ENCODE measurements around the gene GLT6D1.

The GLT6D1 gene

DNA sequence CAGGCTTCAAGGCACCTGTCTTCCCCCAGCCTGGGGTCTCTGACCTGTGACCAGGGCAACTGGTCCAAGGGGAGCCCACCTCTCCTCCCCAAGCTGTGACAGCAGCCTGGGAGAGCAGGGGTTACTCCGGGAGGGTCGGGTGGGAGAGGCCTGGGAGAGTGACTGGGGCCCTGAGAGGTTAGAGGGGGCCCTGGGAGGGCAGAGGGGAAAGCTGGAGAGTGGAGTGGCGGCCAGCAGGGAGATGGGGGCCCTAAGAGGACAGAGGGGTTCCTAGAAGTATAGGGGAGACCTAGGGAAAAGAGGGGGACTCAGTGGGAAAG, 24.1 kb upstream of the GLT6D1 start:
- Histone ChIP-seq H3K27me3 (ENCODE audit: control insufficient read depth, insufficient read depth, low read length) (no peaks in the 10 kb centered on the region), H3K9me3 (ENCODE audit: control insufficient read depth, low read length) (no peaks in the 10 kb centered on the region), H3K9ac (ENCODE audit: low read length) (no peak overlapping the region), H3K4me1 (ENCODE audit: control insufficient read depth, insufficient read depth, low read length) (no peaks in the 10 kb centered on the region), H3K36me3 (ENCODE audit: control insufficient read depth, insufficient read depth, low read length) (no peaks in the 10 kb centered on the region), H3K4me3 (ENCODE audit: low read length) (no peak overlapping the region)

DNA sequence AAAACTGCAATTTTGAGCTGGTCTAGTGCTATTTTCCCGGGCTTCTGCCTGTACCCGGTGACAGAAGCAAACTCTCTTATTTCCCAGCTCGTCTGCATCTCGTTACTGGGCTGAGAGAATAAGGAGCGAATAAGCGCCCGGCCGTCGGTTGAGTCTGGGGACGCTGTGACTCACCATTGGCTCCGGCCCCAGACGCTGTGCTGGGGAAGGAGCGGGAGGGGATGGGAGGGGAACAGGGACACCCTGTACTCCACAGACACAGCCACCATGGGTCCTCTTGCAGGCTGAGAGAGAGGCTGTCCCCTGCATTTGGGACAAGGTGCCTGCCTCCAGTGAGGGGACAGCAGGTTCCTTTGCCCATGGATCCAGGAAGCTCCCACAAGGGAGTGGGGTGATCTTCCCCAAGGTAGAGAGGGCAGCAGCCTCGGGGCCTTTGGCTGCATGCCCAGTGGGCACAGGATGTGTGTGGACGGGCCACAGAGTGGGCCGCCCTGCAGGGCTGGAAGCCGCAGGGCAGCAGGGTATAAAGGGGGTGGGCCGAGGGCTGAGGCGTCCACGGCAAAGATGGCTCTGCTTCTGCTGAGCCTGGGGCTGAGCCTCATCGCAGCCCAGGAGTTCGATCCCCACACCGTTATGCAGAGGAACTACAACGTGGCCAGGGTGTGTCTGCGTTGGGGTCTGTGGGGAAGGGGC, 23.6 kb upstream of the GLT6D1 start, which contains the start of gene LCN9:
TSS of gene LCN9 (plus strand) at position 552 of the 693 bp plus-strand sequence. CDS start at position 565, 13 bp downstream.
- H3K4me3 ChIP-seq (ENCODE audit: low read length), result no peak within 1 kb of the TSS
- H3K9ac ChIP-seq (ENCODE audit: low read length), result no peak within 1 kb of the TSS
- no peaks in the 10 kb centered on the region for H3K9me3 ChIP-seq (ENCODE audit: control insufficient read depth, low read length)
- no peaks in the 10 kb centered on the region for H3K4me1 ChIP-seq (ENCODE audit: control insufficient read depth, insufficient read depth, low read length)
- H3K36me3 ChIP-seq (ENCODE audit: control insufficient read depth, insufficient read depth, low read length), result no peaks in the 10 kb centered on the region
- H3K27me3 ChIP-seq (ENCODE audit: control insufficient read depth, insufficient read depth, low read length), result no peaks in the 10 kb centered on the region

DNA sequence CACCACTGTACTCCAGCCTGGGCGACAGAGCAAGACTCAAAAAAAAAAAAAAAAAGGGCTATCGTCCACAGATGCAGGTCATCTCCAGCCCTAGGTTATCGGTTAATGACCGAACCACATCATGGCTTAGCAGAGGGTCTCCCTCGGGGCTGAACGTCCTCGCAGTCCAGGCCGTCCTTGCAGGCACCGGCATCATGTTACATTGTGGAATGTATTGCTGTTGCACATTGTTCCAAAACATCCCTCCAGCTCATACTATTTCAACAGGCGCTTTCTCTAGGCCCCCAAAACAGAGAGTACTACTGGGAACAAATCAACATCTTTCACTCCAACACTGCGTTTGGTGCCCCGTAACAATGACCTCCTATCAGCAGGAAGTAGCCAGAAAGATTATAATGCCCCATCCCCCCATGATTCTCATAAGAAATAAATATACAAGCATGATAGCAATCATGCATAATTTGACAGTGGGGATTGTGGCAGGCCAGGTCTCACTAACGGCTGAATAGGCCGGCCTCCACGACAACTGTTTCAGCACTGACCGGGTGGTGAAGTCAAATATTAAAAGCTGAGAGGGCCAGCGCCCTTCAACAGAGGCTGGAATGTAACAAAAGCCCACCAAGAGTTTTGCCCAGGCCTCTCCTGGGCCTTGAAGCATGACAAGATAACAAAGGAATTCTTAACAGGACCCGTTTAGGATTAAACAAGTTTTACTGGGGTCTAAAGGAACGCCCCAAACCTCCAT, 22.6 kb upstream of the GLT6D1 start:
- Histone ChIP-seq H3K27me3 (ENCODE audit: control insufficient read depth, insufficient read depth, low read length) (no peaks in the 10 kb centered on the region), H3K4me3 (ENCODE audit: low read length) (no peak overlapping the region), H3K9ac (ENCODE audit: low read length) (no peak overlapping the region), H3K9me3 (ENCODE audit: control insufficient read depth, low read length) (no peaks in the 10 kb centered on the region), H3K4me1 (ENCODE audit: control insufficient read depth, insufficient read depth, low read length) (no peaks in the 10 kb centered on the region), H3K36me3 (ENCODE audit: control insufficient read depth, insufficient read depth, low read length) (no peaks in the 10 kb centered on the region)

DNA sequence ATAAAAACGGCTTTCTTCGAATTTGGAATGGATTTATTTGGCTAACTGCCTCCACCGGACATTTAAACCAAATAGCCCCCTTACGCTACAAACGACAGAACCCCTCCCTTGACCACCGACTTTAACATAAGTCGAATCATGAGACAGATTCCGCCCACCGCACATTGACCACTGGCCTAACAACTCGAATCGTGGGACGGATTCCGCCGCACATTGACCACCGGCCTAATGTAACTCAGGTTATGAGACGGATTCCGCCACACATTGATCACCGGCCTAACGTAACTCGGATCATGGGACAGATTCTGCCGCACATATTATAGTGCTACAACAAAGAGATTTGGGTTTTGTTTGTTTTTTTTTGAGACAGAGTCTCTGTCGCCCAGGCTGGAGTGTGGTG, 21.1 kb upstream of the GLT6D1 start:
- no peaks in the 10 kb centered on the region for H3K27me3 ChIP-seq (ENCODE audit: control insufficient read depth, insufficient read depth, low read length)
- no peak overlapping the region for H3K4me3 ChIP-seq (ENCODE audit: low read length)
- H3K36me3 ChIP-seq (ENCODE audit: control insufficient read depth, insufficient read depth, low read length), result no peaks in the 10 kb centered on the region
- H3K9ac ChIP-seq (ENCODE audit: low read length), result no peak overlapping the region
- no peaks in the 10 kb centered on the region for H3K9me3 ChIP-seq (ENCODE audit: control insufficient read depth, low read length)
- no peaks in the 10 kb centered on the region for H3K4me1 ChIP-seq (ENCODE audit: control insufficient read depth, insufficient read depth, low read length)

DNA sequence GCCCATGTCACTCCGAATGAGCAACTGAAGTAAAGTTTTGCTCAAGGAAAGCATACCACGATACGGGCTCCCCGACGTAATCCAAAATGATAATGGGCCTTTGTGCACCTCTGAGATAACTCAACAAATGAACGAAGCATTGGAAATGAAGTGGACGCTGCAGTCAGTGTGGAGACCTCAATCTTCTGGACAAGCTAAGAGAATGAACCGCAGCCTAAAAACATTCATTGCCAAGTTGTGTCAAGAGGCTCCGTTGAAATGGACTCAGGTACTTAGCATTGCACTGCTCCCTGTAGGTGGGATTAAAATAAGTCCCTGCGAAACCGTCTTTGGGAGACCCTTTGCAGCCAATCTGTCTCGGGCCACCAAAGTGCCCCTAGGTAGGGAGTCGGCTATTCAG, 19.9 kb upstream of the GLT6D1 start:
- Histone ChIP-seq H3K4me3 (ENCODE audit: low read length) (no peak overlapping the region), H3K4me1 (ENCODE audit: control insufficient read depth, insufficient read depth, low read length) (no peaks in the 10 kb centered on the region), H3K27me3 (ENCODE audit: control insufficient read depth, insufficient read depth, low read length) (no peaks in the 10 kb centered on the region), H3K9ac (ENCODE audit: low read length) (no peak overlapping the region), H3K9me3 (ENCODE audit: control insufficient read depth, low read length) (no peaks in the 10 kb centered on the region), H3K36me3 (ENCODE audit: control insufficient read depth, insufficient read depth, low read length) (no peaks in the 10 kb centered on the region)

DNA sequence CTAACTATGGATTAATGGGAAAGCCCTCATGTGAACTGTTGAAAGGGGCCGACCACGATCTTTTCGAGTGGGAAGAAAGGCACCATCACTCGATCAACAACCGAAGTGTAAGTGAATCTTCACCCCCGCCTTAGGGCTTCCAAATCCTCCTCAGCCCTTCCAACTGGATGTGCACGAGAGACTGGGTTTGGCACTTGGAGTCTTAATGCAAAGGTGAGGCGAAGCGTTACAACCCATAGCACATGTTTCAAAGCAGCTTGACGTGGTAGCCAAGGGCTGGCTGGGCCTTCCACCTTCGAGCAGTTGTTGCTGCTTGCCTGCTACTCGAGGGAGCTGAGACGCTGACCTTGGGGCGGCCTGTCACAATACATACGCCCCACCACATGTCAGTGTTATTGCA, 18.1 kb upstream of the GLT6D1 start:
- no peaks in the 10 kb centered on the region for H3K27me3 ChIP-seq (ENCODE audit: control insufficient read depth, insufficient read depth, low read length)
- H3K9me3 ChIP-seq (ENCODE audit: control insufficient read depth, low read length), result no peaks in the 10 kb centered on the region
- H3K4me1 ChIP-seq (ENCODE audit: control insufficient read depth, insufficient read depth, low read length), result no peaks in the 10 kb centered on the region
- no peak overlapping the region for H3K9ac ChIP-seq (ENCODE audit: low read length)
- H3K36me3 ChIP-seq (ENCODE audit: control insufficient read depth, insufficient read depth, low read length), result no peaks in the 10 kb centered on the region
- H3K4me3 ChIP-seq (ENCODE audit: low read length), result no peak overlapping the region

DNA sequence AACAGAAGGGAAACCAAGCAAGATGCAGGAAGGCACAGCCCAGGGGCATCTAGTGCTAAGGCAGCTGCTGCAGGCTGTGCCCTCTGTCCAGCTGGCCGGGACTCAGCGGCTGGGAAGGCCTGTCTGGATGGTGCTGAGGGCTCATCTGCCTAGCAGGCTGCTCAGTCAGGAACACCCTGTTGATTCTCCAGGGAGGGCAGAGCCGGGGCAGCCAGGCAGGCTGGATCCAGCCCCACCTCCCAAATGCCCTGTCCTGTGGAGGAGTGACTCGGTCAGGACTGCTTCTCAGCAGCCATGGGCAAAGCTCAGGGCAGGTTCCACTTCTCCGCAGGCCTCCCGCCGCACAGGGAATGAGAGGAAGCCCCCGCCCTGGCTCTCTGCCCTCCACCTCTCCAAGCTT, 16.0 kb upstream of the GLT6D1 start:
- no peaks in the 10 kb centered on the region for H3K27me3 ChIP-seq (ENCODE audit: control insufficient read depth, insufficient read depth, low read length)
- no peaks in the 10 kb centered on the region for H3K9me3 ChIP-seq (ENCODE audit: control insufficient read depth, low read length)
- no peaks in the 10 kb centered on the region for H3K4me1 ChIP-seq (ENCODE audit: control insufficient read depth, insufficient read depth, low read length)
- H3K4me3 ChIP-seq (ENCODE audit: low read length), result no peak overlapping the region
- H3K36me3 ChIP-seq (ENCODE audit: control insufficient read depth, insufficient read depth, low read length), result no peaks in the 10 kb centered on the region
- no peak overlapping the region for H3K9ac ChIP-seq (ENCODE audit: low read length)

DNA sequence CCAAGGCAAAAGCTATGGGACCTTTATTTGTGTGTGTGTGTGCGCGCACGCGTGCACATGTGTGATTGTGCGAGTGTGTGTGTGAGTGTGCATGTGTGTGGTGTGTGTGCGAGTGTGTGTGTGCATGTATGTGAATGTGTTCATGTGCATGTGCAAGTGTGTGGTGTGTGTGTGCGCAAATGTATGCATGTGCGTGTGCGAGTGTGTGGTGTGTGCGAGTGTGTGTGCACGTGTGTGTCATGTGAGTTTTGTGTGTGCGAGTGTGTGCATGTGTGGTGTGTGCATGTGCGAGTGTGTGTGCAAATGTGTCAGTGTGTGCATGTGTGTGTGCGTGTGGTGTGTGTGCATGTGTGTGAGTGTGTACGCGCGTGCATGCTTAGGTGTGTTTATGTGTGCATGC, 11.1 kb upstream of the GLT6D1 start:
- Histone ChIP-seq H3K4me1 (ENCODE audit: control insufficient read depth, insufficient read depth, low read length) (no peaks in the 10 kb centered on the region), H3K27me3 (ENCODE audit: control insufficient read depth, insufficient read depth, low read length) (no peaks in the 10 kb centered on the region), H3K9ac (ENCODE audit: low read length) (no peak overlapping the region), H3K36me3 (ENCODE audit: control insufficient read depth, insufficient read depth, low read length) (no peaks in the 10 kb centered on the region), H3K4me3 (ENCODE audit: low read length) (no peak overlapping the region), H3K9me3 (ENCODE audit: control insufficient read depth, low read length) (no peaks in the 10 kb centered on the region)

DNA sequence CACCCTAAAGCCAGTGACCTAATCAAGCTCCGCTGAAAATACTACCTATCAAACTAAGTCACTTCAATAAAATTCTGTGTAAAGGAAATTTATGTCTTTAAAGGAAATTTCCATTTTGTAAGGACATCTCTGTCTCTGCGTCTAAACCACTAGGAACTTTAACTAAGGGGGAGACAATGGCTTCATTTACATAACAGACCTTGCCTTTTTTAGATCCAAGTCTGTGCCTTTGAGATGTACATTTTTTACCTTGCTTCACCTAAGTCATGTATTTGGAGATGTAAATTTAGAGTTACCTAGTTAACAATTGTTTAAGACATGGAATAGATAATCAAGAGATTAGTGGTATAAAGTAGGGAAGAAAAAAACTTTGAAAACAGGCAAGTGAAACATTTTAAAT, 10.2 kb upstream of the GLT6D1 start:
- Histone ChIP-seq H3K4me3 (ENCODE audit: low read length) (no peak overlapping the region), H3K27me3 (ENCODE audit: control insufficient read depth, insufficient read depth, low read length) (no peaks in the 10 kb centered on the region), H3K9me3 (ENCODE audit: control insufficient read depth, low read length) (no peaks in the 10 kb centered on the region), H3K9ac (ENCODE audit: low read length) (no peak overlapping the region), H3K36me3 (ENCODE audit: control insufficient read depth, insufficient read depth, low read length) (no peaks in the 10 kb centered on the region), H3K4me1 (ENCODE audit: control insufficient read depth, insufficient read depth, low read length) (no peaks in the 10 kb centered on the region)

DNA sequence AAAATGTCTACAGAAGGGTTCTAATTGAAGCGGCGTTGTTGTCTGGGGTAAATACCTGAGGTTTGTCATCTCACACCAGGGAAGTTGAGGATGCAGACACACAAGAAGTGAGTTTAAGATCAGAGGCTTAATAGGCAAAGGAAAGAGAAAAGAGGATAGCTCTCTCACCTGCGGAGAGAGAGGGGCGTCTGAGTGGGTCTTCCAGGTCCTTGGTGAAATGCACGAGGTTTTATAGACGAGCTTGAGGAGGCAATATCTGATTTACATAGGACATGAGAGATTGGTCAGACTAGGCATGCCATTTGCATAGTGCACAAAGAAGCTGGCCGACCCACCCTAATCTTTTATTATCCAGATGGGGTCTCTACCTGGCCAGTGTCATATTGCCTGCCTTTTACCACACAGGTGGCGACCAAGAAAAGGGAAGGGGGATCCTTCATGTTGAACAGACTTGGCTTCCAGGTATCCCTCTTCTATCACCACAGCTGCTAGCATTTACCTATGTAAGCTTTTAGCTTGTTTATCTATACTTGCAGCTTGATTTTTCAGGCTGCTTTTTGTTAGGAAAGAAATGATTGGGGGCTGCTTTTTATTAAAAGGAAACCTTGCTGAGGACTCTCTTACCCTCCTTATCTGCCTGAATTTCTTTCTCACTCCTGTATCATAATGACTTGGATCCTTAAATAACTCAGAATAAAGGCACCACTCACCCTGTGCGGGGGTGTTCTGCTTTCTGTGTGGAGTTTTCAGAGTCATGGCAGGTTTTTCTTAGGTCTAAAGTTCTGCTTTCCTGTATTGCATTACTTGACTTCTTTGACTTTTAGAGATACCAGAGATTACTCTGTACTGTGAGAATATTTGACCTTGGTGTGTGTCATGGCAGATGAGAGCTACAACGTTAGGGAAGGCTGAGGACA, 9.4 kb upstream of the GLT6D1 start:
- H3K4me1 ChIP-seq (ENCODE audit: control insufficient read depth, insufficient read depth, low read length), result no peaks in the 10 kb centered on the region
- no peak overlapping the region for H3K9ac ChIP-seq (ENCODE audit: low read length)

DNA sequence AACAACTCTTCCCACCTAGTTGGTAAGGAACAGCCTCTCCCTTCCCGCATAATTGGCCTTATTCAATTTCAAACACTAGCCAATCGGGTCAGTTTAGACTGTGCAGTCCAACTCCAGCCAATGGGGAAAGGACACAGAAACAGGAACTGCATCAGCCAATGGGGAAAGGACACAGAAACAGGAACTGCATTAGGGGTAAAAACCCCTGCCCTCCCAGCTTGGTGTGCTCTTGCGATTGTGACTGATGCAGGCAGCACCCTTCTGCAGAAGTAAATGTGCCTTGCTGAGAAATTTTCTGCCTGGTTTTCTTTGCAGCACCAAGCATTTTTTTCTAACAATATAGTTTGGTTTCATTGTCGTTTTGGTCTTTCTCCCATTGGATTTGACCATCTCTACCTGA, 8.5 kb upstream of the GLT6D1 start:
- no peak overlapping the region for H3K9ac ChIP-seq (ENCODE audit: low read length)
- no peak overlapping the region for H3K4me3 ChIP-seq (ENCODE audit: low read length)
- H3K27me3 ChIP-seq (ENCODE audit: control insufficient read depth, insufficient read depth, low read length), result no peaks in the 10 kb centered on the region
- H3K36me3 ChIP-seq (ENCODE audit: control insufficient read depth, insufficient read depth, low read length), result no peaks in the 10 kb centered on the region
- no peaks in the 10 kb centered on the region for H3K4me1 ChIP-seq (ENCODE audit: control insufficient read depth, insufficient read depth, low read length)
- no peaks in the 10 kb centered on the region for H3K9me3 ChIP-seq (ENCODE audit: control insufficient read depth, low read length)

More for the DNA sequence above, 9.4 kb upstream of the GLT6D1 start:
- H3K36me3 ChIP-seq (ENCODE audit: control insufficient read depth, insufficient read depth, low read length), result no peaks in the 10 kb centered on the region
- H3K27me3 ChIP-seq (ENCODE audit: control insufficient read depth, insufficient read depth, low read length), result no peaks in the 10 kb centered on the region
- H3K4me3 ChIP-seq (ENCODE audit: low read length), result no peak overlapping the region
- H3K9me3 ChIP-seq (ENCODE audit: control insufficient read depth, low read length), result no peaks in the 10 kb centered on the region

DNA sequence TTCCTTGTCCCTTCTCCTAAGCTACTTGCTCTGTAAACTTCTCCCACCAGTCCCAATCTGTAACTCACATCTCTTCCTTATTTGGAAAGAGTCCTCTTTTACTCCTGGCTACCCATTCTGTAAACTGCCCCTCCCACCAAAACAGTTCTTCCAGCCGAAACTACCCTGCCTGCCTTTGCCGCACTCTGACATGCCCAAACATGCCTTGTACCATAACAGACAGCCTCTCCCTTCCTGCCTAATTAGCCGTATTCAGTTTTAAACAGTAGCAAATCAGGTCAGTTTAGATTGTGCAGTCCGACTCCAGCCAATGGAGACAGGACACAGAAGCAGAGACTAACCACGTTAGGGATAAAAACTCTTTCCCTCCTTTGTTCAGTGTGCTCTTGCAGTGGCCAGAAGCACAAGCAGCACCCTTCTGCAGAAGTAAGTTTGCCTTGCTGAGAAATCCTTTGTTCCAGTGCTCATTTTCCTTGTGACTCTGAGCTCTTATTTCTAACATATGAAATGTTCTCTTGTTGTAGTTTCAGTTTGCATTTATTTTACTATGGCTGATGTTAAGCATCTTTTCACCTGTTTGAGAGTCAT, 5.4 kb upstream of the GLT6D1 start:
- Histone ChIP-seq H3K36me3 (ENCODE audit: control insufficient read depth, insufficient read depth, low read length) (no peaks in the 10 kb centered on the region), H3K4me3 (ENCODE audit: low read length) (no peak overlapping the region), H3K27me3 (ENCODE audit: control insufficient read depth, insufficient read depth, low read length) (no peaks in the 10 kb centered on the region), H3K9me3 (ENCODE audit: control insufficient read depth, low read length) (no peaks in the 10 kb centered on the region), H3K9ac (ENCODE audit: low read length) (no peak overlapping the region), H3K4me1 (ENCODE audit: control insufficient read depth, insufficient read depth, low read length) (no peaks in the 10 kb centered on the region)

Data from mucosa of stomach (tissue), 1 donor.